Endothelial cell (in vitro differentiated cells): Measurements from ENCODE around the gene NUDT3. TPM values are rescaled to one million over a fixed set of nuclear protein-coding genes. Genes with fewer than 3 reads are reported as not detected.

Source experiments
- DNase-seq: peaks from one replicate; pipeline ENCODE4 v3.0.0; 2021; ENCODE audit warnings: low spot score
- H3K27ac Mint-ChIP-seq: one replicate; pipeline ENCODE4 v1.8.0; 2021; ENCODE audit warnings: mixed read lengths, inconsistent platforms; ENCODE audit not compliant: unreplicated experiment
- H3K27me3 Mint-ChIP-seq: one replicate; pipeline ENCODE4 v1.8.0; 2021; ENCODE audit warnings: mild to moderate bottlenecking, moderate library complexity, mixed read lengths, inconsistent platforms; ENCODE audit not compliant: unreplicated experiment
- H3K36me3 Mint-ChIP-seq: one replicate; pipeline ENCODE4 v1.8.0; 2021; ENCODE audit warnings: mild to moderate bottlenecking, low read depth, mixed read lengths, inconsistent platforms; ENCODE audit not compliant: unreplicated experiment
- H3K4me1 Mint-ChIP-seq: one replicate; pipeline ENCODE4 v1.8.0; 2021; ENCODE audit warnings: mild to moderate bottlenecking, mixed read lengths, inconsistent platforms; ENCODE audit not compliant: unreplicated experiment
- H3K4me3 Mint-ChIP-seq: one replicate; pipeline ENCODE4 v1.8.0; 2021; ENCODE audit warnings: mild to moderate bottlenecking, mixed read lengths, inconsistent platforms; ENCODE audit not compliant: unreplicated experiment
- H3K9me3 Mint-ChIP-seq: one replicate; pipeline ENCODE4 v1.8.0; 2021; ENCODE audit warnings: mixed read lengths, inconsistent platforms; ENCODE audit not compliant: unreplicated experiment
- total RNA-seq: library from RNA; stranded (reverse); fragmentation: NEBNext Ultra II Directional; extraction: Animal tissue kit (Norgen Biotek cat#: 25700); gene quantifications from one replicate; pipeline ENCODE4 v1.2.1, GENCODE V29; 2021; ENCODE audit not compliant: unreplicated experiment
- TF ChIP-seq, protein P1 (sequence below): fragments of 200-600 bp; sonication (generic); IDR thresholded peaks from one replicate; pipeline ENCODE4 v1.5.0; 2021; ENCODE audit warnings: antibody characterized with exemption; ENCODE audit not compliant: unreplicated experiment

Gene NUDT3
- total RNA-seq, 1 donor from 2014 or later = 52.0 TPM

DNA sequence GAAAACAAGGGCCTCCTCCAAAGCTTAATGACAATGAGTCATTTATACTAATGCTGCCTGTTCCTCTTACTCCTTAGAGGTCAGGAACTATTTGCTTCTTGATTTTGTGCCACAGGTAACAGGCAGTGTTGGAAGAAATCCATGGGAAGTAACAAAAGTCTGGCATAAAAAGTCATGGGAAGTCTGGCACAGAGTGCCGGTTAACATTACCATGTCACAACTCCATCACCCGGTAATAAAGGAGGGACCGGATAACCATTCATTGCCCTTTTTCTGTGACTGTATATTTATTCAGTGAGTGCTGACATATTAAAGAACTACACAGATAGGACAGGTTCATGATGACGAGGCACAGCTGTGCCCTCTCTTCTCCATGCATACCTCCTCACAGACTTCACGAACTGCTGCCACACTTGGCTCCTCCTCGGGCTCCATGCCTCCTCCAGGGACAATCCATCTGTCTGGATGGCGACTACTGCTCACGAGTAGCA lies 50.9 kb downstream of the NUDT3 start:
- Mint-ChIP-seq H3K36me3 (peaks cover 9% of the 10 kb centered on the region), H3K9me3 (no peaks in the 10 kb centered on the region), H3K27me3 (peaks cover 1% of the 10 kb centered on the region), H3K4me3 (no peak overlapping the region), H3K4me1 (peaks cover 68% of the 10 kb centered on the region), H3K27ac (peak overlapping the region; percentile 74)
- no peak for DNase-seq
- TF ChIP-seq, protein P1, sequence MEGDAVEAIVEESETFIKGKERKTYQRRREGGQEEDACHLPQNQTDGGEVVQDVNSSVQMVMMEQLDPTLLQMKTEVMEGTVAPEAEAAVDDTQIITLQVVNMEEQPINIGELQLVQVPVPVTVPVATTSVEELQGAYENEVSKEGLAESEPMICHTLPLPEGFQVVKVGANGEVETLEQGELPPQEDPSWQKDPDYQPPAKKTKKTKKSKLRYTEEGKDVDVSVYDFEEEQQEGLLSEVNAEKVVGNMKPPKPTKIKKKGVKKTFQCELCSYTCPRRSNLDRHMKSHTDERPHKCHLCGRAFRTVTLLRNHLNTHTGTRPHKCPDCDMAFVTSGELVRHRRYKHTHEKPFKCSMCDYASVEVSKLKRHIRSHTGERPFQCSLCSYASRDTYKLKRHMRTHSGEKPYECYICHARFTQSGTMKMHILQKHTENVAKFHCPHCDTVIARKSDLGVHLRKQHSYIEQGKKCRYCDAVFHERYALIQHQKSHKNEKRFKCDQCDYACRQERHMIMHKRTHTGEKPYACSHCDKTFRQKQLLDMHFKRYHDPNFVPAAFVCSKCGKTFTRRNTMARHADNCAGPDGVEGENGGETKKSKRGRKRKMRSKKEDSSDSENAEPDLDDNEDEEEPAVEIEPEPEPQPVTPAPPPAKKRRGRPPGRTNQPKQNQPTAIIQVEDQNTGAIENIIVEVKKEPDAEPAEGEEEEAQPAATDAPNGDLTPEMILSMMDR = no peak

DNA sequence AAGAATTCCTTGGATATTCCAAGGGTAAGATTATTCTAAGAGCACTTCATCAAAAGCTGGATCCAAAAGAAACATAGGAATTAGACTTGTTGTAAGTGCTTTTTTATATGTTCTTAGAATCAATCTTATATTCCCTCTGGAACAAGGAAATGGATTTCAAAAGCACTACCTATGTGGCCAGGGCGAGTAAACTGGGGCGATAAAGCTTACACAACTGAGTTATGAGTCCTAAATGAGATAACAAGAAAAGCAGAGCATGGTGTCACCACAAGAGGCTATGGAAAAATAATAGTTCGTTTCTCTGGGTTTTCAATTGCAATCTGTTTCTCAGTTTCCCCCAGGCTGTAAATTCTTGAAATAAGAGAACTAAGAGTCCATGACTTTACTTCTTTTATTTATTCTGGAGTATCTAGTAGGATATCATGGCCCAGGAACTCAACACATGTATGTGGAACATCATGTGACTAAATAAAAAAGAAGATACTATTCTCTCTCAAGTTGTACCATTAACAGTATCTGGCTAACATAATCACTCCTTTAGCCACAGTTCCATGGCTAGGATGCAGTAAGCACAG lies 51.5 kb downstream of the NUDT3 start:
- H3K4me3 Mint-ChIP-seq = no peak overlapping the region
- no peaks in the 10 kb centered on the region for H3K9me3 Mint-ChIP-seq
- H3K36me3 Mint-ChIP-seq = peaks cover 9% of the 10 kb centered on the region
- H3K27ac Mint-ChIP-seq = peak overlapping the region; percentile 100
- DNase-seq = no peak
- peaks cover 70% of the 10 kb centered on the region for H3K4me1 Mint-ChIP-seq
- H3K27me3 Mint-ChIP-seq = peaks cover 1% of the 10 kb centered on the region
- TF ChIP-seq, protein P1 = no peak

DNA sequence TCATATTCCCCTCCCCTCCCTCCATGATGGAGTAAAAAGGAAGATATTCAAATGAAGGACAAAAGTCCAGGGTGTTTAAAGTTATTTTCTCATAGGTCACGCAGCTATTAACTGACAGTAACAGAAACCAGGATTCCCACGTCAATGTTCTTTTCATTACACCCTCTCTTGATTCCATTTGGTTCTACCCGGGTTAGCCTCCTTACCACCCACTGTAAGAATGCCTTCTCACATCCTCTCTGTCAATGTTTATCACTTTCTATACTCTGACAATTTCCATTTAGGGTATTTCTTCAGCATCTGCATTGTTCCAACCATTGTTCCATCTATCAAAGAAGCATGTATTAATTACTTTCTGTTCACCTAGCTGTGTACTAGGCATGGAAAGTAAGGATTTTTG lies 52.1 kb downstream of the NUDT3 start:
- Mint-ChIP-seq H3K36me3 (peaks cover 9% of the 10 kb centered on the region), H3K27me3 (peaks cover 1% of the 10 kb centered on the region), H3K9me3 (no peaks in the 10 kb centered on the region), H3K4me3 (no peak overlapping the region), H3K4me1 (peaks cover 70% of the 10 kb centered on the region), H3K27ac (peak overlapping the region; percentile 100)
- TF ChIP-seq, protein P1 = no peak
- no peak for DNase-seq

DNA sequence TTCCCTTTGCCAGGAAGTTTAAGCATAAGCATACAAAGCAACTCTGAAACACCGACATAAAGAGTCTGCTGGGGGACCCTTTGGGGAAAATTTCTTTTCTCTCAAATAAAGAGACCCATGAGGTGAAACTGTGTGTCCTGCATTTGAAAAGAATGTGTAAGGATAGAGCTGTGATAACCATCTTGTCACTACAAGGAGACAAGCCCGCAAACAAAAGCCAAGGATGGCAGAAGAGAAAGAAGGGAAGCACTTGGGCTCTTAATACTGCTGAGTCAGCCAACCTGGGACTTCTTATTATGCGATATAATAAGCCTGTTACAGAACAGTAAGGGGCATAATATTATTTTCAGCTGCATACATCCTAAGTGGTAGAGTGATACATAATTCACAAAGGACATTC lies 52.5 kb downstream of the NUDT3 start:
- H3K4me1 Mint-ChIP-seq = peaks cover 72% of the 10 kb centered on the region
- TF ChIP-seq, protein P1 = no peak
- H3K4me3 Mint-ChIP-seq = no peak overlapping the region
- H3K9me3 Mint-ChIP-seq = no peaks in the 10 kb centered on the region
- DNase-seq = no peak
- H3K36me3 Mint-ChIP-seq = peaks cover 9% of the 10 kb centered on the region
- H3K27ac Mint-ChIP-seq = peak overlapping the region; percentile 100
- H3K27me3 Mint-ChIP-seq = peaks cover 1% of the 10 kb centered on the region

DNA sequence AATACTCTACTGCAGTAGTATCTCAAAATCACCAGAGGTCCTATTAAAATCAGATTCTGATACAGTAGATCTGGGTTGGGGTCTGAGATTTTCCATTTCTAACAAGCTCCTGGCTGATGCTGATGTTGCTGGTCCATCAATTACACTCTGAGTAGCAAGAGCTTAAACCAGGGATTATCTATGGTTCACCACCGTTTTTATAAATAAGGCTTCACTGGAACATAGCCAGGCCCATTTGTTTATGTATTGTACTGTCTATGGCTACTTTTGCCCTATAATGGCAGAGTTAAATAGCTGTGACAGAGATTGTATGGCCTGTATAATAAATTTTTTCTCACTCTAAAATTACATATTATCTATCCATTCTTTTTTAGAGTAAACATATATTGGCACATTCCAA lies 53.0 kb downstream of the NUDT3 start:
- Mint-ChIP-seq H3K4me1 (peaks cover 76% of the 10 kb centered on the region), H3K27me3 (peaks cover 1% of the 10 kb centered on the region), H3K36me3 (peaks cover 9% of the 10 kb centered on the region), H3K27ac (peak overlapping the region; percentile 100), H3K9me3 (no peaks in the 10 kb centered on the region), H3K4me3 (no peak overlapping the region)
- TF ChIP-seq, protein P1 = no peak
- DNase-seq = no peak
